Vagina (tissue), 2 donors: ENCODE results near the gene FAM131B. TPM values are rescaled to one million over a fixed set of nuclear protein-coding genes. Genes with fewer than 3 reads are reported as not detected.
A peak's percentile ranks its signal among the peaks of the same experiment; 100 is the strongest.

Experiments
- DNase-seq, 2 donors: peaks; one replicate each; pipeline ENCODE4 v3.0.0-alpha.2; 2017; ENCODE audit errors: extremely low spot score in 2 of 2
- H3K27ac ChIP-seq: fragments of 200-600 bp; sonication (generic); one replicate; pipeline ENCODE4 v1.5.1; 2019
- H3K27me3 ChIP-seq: fragments of 200-600 bp; sonication (generic); one replicate; pipeline ENCODE4 v1.5.1; 2019
- H3K36me3 ChIP-seq, 2 donors: fragments of 200-600 bp; sonication (generic); one replicate each; pipeline ENCODE4 v1.5.1; 2017 to 2019
- H3K4me1 ChIP-seq: fragments of 200-600 bp; sonication (generic); one replicate; pipeline ENCODE4 v1.5.1; 2019
- H3K4me3 ChIP-seq, 2 donors: fragments of 200-600 bp; sonication (generic); 1 replicate in 1 of 2; 2 replicates in 1 of 2; pipeline ENCODE4 v1.5.1; 2016 to 2019
- H3K9me3 ChIP-seq: fragments of 200-600 bp; sonication (generic); one replicate; pipeline ENCODE4 v1.5.1; 2019
- CTCF ChIP-seq, 3 experiments: fragments of 450-650 bp in 2 of 3; fragments of 200-600 bp in 1 of 3; sonication (generic) in 1 of 3; IDR thresholded peaks; one replicate each; pipeline ENCODE4 v1.5.1; 2017 to 2019; ENCODE audit warnings: antibody characterized with exemption in 3 of 3, mild to moderate bottlenecking in 2 of 3, moderate library complexity in 2 of 3
- POLR2A ChIP-seq, 2 donors: fragments of 450-650 bp; IDR thresholded peaks; one replicate each; pipeline ENCODE4 v1.6.1; 2017; ENCODE audit warnings: antibody characterized with exemption in 2 of 2, mild to moderate bottlenecking in 2 of 2, moderate library complexity in 2 of 2
- POLR2AphosphoS5 ChIP-seq, 2 donors: sonication (generic); formaldehyde crosslinking; IDR thresholded peaks; one replicate each; pipeline ENCODE4 v1.9.0; 2017; ENCODE audit warnings: antibody characterized with exemption in 2 of 2, mild to moderate bottlenecking in 2 of 2, low read depth in 1 of 2; ENCODE audit not compliant: insufficient read depth in 1 of 2
- intact Hi-C: fragments of 100-400 bp; cut with DNase I; formaldehyde crosslinking; loops from one replicate; pipeline ENCODE4 v1.15.1; 2023
- total RNA-seq: library from RNA; depleted of rRNA; stranded (reverse); fragments of >200 nt; gene quantifications from one replicate; pipeline ENCODE4 v1.2.3, GENCODE V29; 2016

The FAM131B gene
- total RNA-seq, 1 donor from 2014 or later: 1.5 TPM

- no peaks in the 10 kb centered on the region for H3K27me3 ChIP-seq
- H3K4me3 ChIP-seq: no peak overlapping the region
- TF ChIP-seq CTCF (IDR thresholded peaks at IDR 0.05) (no peak), POLR2A (IDR thresholded peaks at IDR 0.05) (no peak), POLR2AphosphoS5 (IDR thresholded peaks at IDR 0.05; ENCODE audit: insufficient read depth in 1 of 2, low read depth in 1 of 2) (no peak)
- H3K27ac ChIP-seq: no peak overlapping the region
- no peak for DNase-seq
- intact Hi-C loops: no loop called here
- peaks cover 72% of the 10 kb centered on the region for H3K4me1 ChIP-seq
- no peaks in the 10 kb centered on the region for H3K9me3 ChIP-seq
- H3K36me3 ChIP-seq: peaks cover 0 to 32% of the 10 kb centered on the region in 2 donors
Observed at GRCh38 chr7:143387156-143387975, 24.9 kb upstream of the FAM131B start.

GRCh38 chr7:143385891-143386781 lies 23.6 kb upstream of the FAM131B start:
- no peak for DNase-seq
- no peak for TF ChIP-seq POLR2A (IDR thresholded peaks at IDR 0.05)
- TF ChIP-seq POLR2AphosphoS5 (IDR thresholded peaks at IDR 0.05; ENCODE audit: insufficient read depth in 1 of 2, low read depth in 1 of 2): peak in 1 of 2 donors; percentile 34
- Histone ChIP-seq H3K4me1 (peaks cover 65% of the 10 kb centered on the region), H3K4me3 (peak overlapping the region in 1 of 2 donors; percentile 4), H3K27me3 (no peaks in the 10 kb centered on the region), H3K36me3 (peaks cover 0 to 31% of the 10 kb centered on the region in 2 donors), H3K9me3 (no peaks in the 10 kb centered on the region), H3K27ac (peak overlapping the region; percentile 10)
- intact Hi-C loops: no loop called here

GRCh38 chr7:143384661-143385631 lies 22.4 kb upstream of the FAM131B start:
- Histone ChIP-seq H3K27me3 (no peaks in the 10 kb centered on the region), H3K27ac (peak overlapping the region; percentile 94), H3K36me3 (peaks cover 0 to 22% of the 10 kb centered on the region in 2 donors), H3K4me3 (peak overlapping the region; percentile 93 to 99), H3K4me1 (peaks cover 57% of the 10 kb centered on the region), H3K9me3 (no peaks in the 10 kb centered on the region)
- intact Hi-C loops: loop anchor here (5.0 kb wide), 1 partner anchor 98 kb away; the partner anchor contains the start of gene CASP2
- no peak for DNase-seq
- TF ChIP-seq CTCF (IDR thresholded peaks at IDR 0.05) (no peak), POLR2A (IDR thresholded peaks at IDR 0.05) (no peak), POLR2AphosphoS5 (IDR thresholded peaks at IDR 0.05; ENCODE audit: insufficient read depth in 1 of 2, low read depth in 1 of 2) (no peak)

DNA sequence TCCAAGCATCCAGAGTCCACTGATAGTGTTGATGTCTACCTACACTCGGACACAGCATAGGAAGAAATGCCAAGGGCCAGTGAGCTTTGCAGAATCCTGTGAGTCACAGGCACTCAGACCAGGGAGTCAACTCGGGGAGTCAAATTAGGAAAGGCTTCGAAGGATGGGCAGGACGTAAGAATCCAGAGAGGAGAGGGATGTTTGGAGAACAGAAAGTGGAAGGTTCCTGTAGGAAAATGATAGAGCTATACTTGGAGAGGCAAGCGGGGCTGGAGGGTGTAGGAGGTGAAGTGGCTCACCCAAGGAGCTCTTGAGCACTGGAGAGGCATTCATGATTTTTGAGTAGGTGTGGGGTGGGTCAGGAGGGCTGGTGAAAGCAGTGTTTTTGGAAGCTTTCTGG lies 21.6 kb upstream of the FAM131B start:
- Histone ChIP-seq H3K4me3 (peak overlapping the region; percentile 93 to 99), H3K36me3 (peaks cover 0 to 14% of the 10 kb centered on the region in 2 donors), H3K27ac (peak overlapping the region; percentile 94), H3K27me3 (no peaks in the 10 kb centered on the region), H3K9me3 (no peaks in the 10 kb centered on the region), H3K4me1 (peaks cover 65% of the 10 kb centered on the region)
- DNase-seq: no peak
- TF ChIP-seq POLR2A (IDR thresholded peaks at IDR 0.05) (no peak), CTCF (IDR thresholded peaks at IDR 0.05) (no peak), POLR2AphosphoS5 (IDR thresholded peaks at IDR 0.05; ENCODE audit: insufficient read depth in 1 of 2, low read depth in 1 of 2) (no peak)
- intact Hi-C loops: loop anchor here (5.0 kb wide), 1 partner anchor 97 kb away; the partner anchor contains the start of gene CASP2
